DOHH2 (cell line): ENCODE results near the gene MYL11.

Experiments used
- CTCF ChIP-seq: fragments of 200-600 bp; sonication (generic); IDR thresholded peaks from one replicate; pipeline ENCODE4 v1.5.1; 2014; ENCODE audit warnings: antibody characterized with exemption, mild to moderate bottlenecking, low read depth, low read length; ENCODE audit not compliant: poor library complexity, severe bottlenecking
- EZH2phosphoT487 ChIP-seq: fragments of 200-600 bp; sonication (generic); IDR thresholded peaks from 2 replicates; pipeline ENCODE4 v1.6.1; 2017; ENCODE audit warnings: borderline replicate concordance, mild to moderate bottlenecking, antibody characterized with exemption, low read length, moderate library complexity, mixed read lengths

- no peak for TF ChIP-seq CTCF
- TF ChIP-seq EZH2phosphoT487: no peak
Measured at GRCh38 chr16:30406795-30407101, 32.1 kb downstream of the MYL11 start.
